Natural killer cell (primary cell): ENCODE data around the gene AQP3. TPM values are rescaled to one million over a fixed set of nuclear protein-coding genes. Genes with fewer than 3 reads are reported as not detected.
"Not testable (repeated sequence)": the region's sequence is repeated elsewhere in the genome, so short reads cannot be mapped to it uniquely, and the experiment has no call there.

ENCODE experiments used
- ATAC-seq, 3 donors: fragments of 150-1000 bp in 2 of 3; fragments of 200-7000 bp in 1 of 3; cut with Tn5 transposase; 1 replicate in 1 of 3; 2 replicates in 2 of 3; pipeline ENCODE4 v1.10.0; 2021; ENCODE audit warnings: mild to moderate bottlenecking in 2 of 3, moderate library complexity in 2 of 3
- DNase-seq, 2 donors: peaks; one replicate each; pipeline versions ENCODE4 v3.0.0 to v3.0.0-alpha.2; 2013 to 2021; ENCODE audit warnings: mixed read lengths in 1 of 2
- H3K27ac ChIP-seq: one replicate; pipeline ENCODE4 v1.5.1; 2013; ENCODE audit warnings: mild to moderate bottlenecking, low read length
- H3K27me3 ChIP-seq: one replicate; pipeline ENCODE4 v1.6.1; 2013; ENCODE audit warnings: low read length; ENCODE audit not compliant: control insufficient read depth, insufficient read depth
- H3K36me3 ChIP-seq: one replicate; pipeline ENCODE4 v1.6.1; 2013; ENCODE audit warnings: low read length; ENCODE audit not compliant: control insufficient read depth, insufficient read depth
- H3K4me1 ChIP-seq: one replicate; pipeline ENCODE4 v1.6.1; 2013; ENCODE audit warnings: low read length; ENCODE audit not compliant: control insufficient read depth, insufficient read depth
- H3K4me3 ChIP-seq: one replicate; pipeline ENCODE4 v1.5.1; 2013; ENCODE audit warnings: low read length
- H3K9me3 ChIP-seq: one replicate; pipeline ENCODE4 v1.6.1; 2013; ENCODE audit warnings: low read length; ENCODE audit not compliant: control insufficient read depth, insufficient read depth
- H3K27ac Mint-ChIP-seq, 2 donors: one replicate each; pipeline ENCODE4 v1.8.0; 2022; ENCODE audit warnings: mild to moderate bottlenecking in 2 of 2, mixed read lengths in 2 of 2, moderate library complexity in 1 of 2
- H3K27me3 Mint-ChIP-seq, 2 donors: one replicate each; pipeline ENCODE4 v1.8.0; 2022; ENCODE audit warnings: low read depth in 2 of 2, mixed read lengths in 2 of 2
- H3K36me3 Mint-ChIP-seq: one replicate; pipeline ENCODE4 v1.8.0; 2022; ENCODE audit warnings: mixed read lengths
- H3K4me1 Mint-ChIP-seq, 2 donors: one replicate each; pipeline ENCODE4 v1.8.0; 2022; ENCODE audit warnings: mixed read lengths in 2 of 2
- H3K4me3 Mint-ChIP-seq: one replicate; pipeline ENCODE4 v1.8.0; 2022; ENCODE audit warnings: mild to moderate bottlenecking, moderate library complexity, mixed read lengths
- H3K9me3 Mint-ChIP-seq, 2 donors: one replicate each; pipeline ENCODE4 v1.8.0; 2022; ENCODE audit warnings: mixed read lengths in 2 of 2
- WGBS: methylation state at CpG from one replicate; pipeline ENCODE4 v1.1.7; 2013; ENCODE audit warnings: missing lambda C conversion rate; ENCODE audit not compliant: insufficient coverage; 5-methylcytosine and 5-hydroxymethylcytosine counted together
- intact Hi-C: fragments of 100-400 bp; cut with micrococcal nuclease; formaldehyde crosslinking; loops from one replicate; pipeline ENCODE4 v1.14.2; 2022
- total RNA-seq, 4 donors: library from RNA; stranded (reverse); fragments of 120-200 nt in 1 of 4; gene quantifications; one replicate each; pipeline versions ENCODE4 v1.2.3 to v1.2.4, GENCODE V29; 2013 to 2022
- TF ChIP-seq, protein P1 (sequence below): fragments of 200-600 bp; IDR thresholded peaks from one replicate; pipeline ENCODE4 v1.8.0; 2022; ENCODE audit warnings: antibody characterized with exemption

Gene AQP3
- 10 to 100 TPM in 1 of 3 donors, 1 to 10 TPM in 2; 3.9 to 12.7 (median 6.1) TPM for total RNA-seq
- total RNA-seq (2013): 19.2 TPM

DNA sequence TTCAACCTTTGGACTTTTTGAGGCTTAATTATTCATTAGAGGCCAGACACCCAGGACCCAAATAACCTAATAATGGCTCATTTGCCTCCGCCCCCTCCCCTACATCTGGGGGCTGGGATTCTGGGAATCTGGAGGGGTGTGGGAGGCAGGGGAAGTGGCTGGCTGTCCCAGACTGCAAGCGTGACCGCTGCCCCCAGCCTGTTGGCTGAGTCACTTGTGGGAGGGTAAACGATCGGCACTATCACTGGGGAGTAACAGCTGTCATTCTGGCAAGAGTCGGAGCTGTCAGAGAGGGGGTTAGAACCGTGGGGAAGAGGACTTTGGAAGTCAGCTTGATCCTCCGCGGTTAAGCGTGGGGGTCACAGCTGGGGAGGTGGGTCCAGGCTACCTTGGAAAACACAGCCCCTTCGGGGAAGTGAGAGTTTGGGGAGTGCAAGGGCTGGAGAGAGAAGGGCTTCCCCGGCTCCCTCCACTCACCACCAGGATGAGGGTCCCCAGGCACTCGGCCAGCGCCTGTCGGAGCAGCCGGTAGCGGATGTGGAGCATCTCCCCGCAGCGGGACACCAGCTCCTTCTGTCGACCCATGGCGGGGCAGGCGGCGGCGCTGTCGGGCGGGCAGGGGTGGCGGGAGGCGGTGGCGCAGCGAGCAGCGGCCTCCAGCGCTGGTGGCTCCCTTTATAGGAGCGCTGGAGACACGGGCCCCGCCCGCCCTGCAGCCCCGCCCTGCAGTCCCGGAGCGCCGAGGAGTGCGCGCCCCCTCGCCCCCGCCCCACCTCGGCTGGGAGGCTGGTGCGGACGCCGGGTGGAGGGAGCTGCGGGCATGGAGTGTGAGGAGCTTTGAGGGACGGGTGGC is at the start of gene AQP3:
Gene AQP3, minus strand, starts transcription at position 648 of the 853 bp plus-strand sequence. Its CDS starts 63 bp downstream, at position 585.
- peak within 1 kb of the TSS; percentile 73 for H3K27ac ChIP-seq
- peak within 1 kb of the TSS; percentile 85 to 92 for H3K27ac Mint-ChIP-seq
- H3K4me3 Mint-ChIP-seq: peak within 1 kb of the TSS; percentile 91
- H3K4me1 ChIP-seq: peaks cover 31% of the 10 kb centered on the region
- no peaks in the 10 kb centered on the region for H3K9me3 ChIP-seq
- intact Hi-C loops: loop anchor here (2.0 kb wide), 2 partner anchors 20 to 26 kb away; partner anchors contain the start of gene NOL6
- ATAC-seq (peak; percentile 77 to 82 (median 81)), DNase-seq (peak; percentile 49 to 85)
- no peaks in the 10 kb centered on the region for H3K27me3 ChIP-seq
- no peaks in the 10 kb centered on the region for H3K36me3 Mint-ChIP-seq
- WGBS: 1% methylated on average over 49 of the region's 50 CpGs
- peaks cover 13 to 30% of the 10 kb centered on the region in 2 donors for H3K4me1 Mint-ChIP-seq
- no peaks in the 10 kb centered on the region for H3K9me3 Mint-ChIP-seq
- no peaks in the 10 kb centered on the region for H3K27me3 Mint-ChIP-seq
- TF ChIP-seq, protein P1, sequence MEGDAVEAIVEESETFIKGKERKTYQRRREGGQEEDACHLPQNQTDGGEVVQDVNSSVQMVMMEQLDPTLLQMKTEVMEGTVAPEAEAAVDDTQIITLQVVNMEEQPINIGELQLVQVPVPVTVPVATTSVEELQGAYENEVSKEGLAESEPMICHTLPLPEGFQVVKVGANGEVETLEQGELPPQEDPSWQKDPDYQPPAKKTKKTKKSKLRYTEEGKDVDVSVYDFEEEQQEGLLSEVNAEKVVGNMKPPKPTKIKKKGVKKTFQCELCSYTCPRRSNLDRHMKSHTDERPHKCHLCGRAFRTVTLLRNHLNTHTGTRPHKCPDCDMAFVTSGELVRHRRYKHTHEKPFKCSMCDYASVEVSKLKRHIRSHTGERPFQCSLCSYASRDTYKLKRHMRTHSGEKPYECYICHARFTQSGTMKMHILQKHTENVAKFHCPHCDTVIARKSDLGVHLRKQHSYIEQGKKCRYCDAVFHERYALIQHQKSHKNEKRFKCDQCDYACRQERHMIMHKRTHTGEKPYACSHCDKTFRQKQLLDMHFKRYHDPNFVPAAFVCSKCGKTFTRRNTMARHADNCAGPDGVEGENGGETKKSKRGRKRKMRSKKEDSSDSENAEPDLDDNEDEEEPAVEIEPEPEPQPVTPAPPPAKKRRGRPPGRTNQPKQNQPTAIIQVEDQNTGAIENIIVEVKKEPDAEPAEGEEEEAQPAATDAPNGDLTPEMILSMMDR: peak; percentile 16
- no peaks in the 10 kb centered on the region for H3K36me3 ChIP-seq
- peak within 1 kb of the TSS; percentile 54 for H3K4me3 ChIP-seq

GRCh38 chr9:33493819-33494218 is 46.4 kb upstream of the AQP3 start:
- H3K36me3 Mint-ChIP-seq, H3K4me1 ChIP-seq, H3K27me3 Mint-ChIP-seq, H3K9me3 Mint-ChIP-seq, H3K27ac Mint-ChIP-seq, H3K9me3 ChIP-seq, H3K27ac ChIP-seq, DNase-seq, H3K4me3 ChIP-seq, H3K4me3 Mint-ChIP-seq, ATAC-seq, H3K4me1 Mint-ChIP-seq, H3K27me3 ChIP-seq, intact Hi-C loops, H3K36me3 ChIP-seq: not testable (repeated sequence)
- no CpG with 5 or more reads among the region's 2 CpGs for WGBS

DNA sequence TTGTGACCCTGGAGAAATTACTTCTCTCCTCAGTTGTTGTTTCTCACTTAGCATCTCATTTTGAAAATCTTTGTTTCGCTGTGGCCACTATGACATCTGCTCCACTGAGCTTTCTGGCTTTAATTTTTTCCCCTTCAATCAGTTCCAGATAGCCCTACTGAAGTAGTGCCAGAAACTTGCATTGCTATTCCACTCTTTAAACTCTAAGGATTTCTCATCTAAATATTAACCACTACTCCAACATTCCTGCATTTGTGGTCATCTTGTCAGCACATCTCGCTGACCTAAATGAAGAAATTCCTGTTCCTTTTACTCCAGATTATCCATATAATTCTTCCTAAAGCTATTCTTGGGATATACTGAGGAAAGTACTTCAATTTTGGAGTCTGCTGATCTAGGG is 41.7 kb upstream of the AQP3 start:
- H3K36me3 ChIP-seq: no peaks in the 10 kb centered on the region
- Mint-ChIP-seq H3K9me3 (no peaks in the 10 kb centered on the region), H3K4me1 (no peaks in the 10 kb centered on the region), H3K4me3 (no peak overlapping the region), H3K27me3 (peaks cover 0 to 7% of the 10 kb centered on the region in 2 donors), H3K27ac (no peak overlapping the region), H3K36me3 (no peaks in the 10 kb centered on the region)
- H3K4me1 ChIP-seq: no peaks in the 10 kb centered on the region
- DNase-seq: no peak
- no peak for ATAC-seq
- 82% methylated on average over 1 of the region's 2 CpGs for WGBS
- H3K9me3 ChIP-seq: no peaks in the 10 kb centered on the region
- no peak overlapping the region for H3K27ac ChIP-seq
- no peak overlapping the region for H3K4me3 ChIP-seq
- intact Hi-C loops: no loop called here
- TF ChIP-seq, protein P1: no peak
- no peaks in the 10 kb centered on the region for H3K27me3 ChIP-seq

DNA sequence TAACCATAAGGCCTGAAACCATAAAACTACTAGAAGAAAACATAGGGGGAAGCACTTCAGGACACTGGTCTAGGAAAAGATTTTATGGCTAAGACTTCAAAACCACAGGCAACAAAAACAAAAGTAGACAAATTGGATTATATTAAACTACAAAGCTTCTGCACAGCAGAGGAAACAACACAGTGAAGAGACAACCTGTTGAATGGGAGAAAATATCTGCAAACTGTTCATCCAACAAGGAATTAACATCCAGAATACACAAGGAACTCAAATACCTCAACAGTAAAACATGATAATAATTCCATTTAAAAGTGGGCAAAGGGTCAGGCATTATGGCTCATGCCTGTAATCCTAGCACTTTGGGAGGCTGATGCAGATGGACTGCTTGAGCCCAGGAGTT is 37.9 kb upstream of the AQP3 start:
- H3K27me3 Mint-ChIP-seq: not testable (repeated sequence)

More for the DNA sequence above, 37.9 kb upstream of the AQP3 start:
- H3K27ac ChIP-seq, DNase-seq, H3K9me3 ChIP-seq, H3K4me1 Mint-ChIP-seq, H3K27me3 ChIP-seq, H3K4me3 ChIP-seq, H3K4me3 Mint-ChIP-seq, H3K4me1 ChIP-seq, H3K36me3 ChIP-seq, H3K27ac Mint-ChIP-seq, H3K9me3 Mint-ChIP-seq, intact Hi-C loops, ATAC-seq, H3K36me3 Mint-ChIP-seq: not testable (repeated sequence)
